Vagina (tissue), 2 donors: Measurements from ENCODE around the gene AGPAT2.

Experiments used
- POLR2A ChIP-seq, 2 donors: fragments of 450-650 bp; IDR thresholded peaks; one replicate each; pipeline ENCODE4 v1.6.1; 2017; ENCODE audit warnings: antibody characterized with exemption in 2 of 2, mild to moderate bottlenecking in 2 of 2, moderate library complexity in 2 of 2
- POLR2AphosphoS5 ChIP-seq, 2 donors: sonication (generic); formaldehyde crosslinking; IDR thresholded peaks; one replicate each; pipeline ENCODE4 v1.9.0; 2017; ENCODE audit warnings: antibody characterized with exemption in 2 of 2, mild to moderate bottlenecking in 2 of 2, low read depth in 1 of 2; ENCODE audit not compliant: insufficient read depth in 1 of 2
- TF ChIP-seq, protein P1 (sequence below), 3 experiments: fragments of 450-650 bp in 2 of 3; fragments of 200-600 bp in 1 of 3; sonication (generic) in 1 of 3; IDR thresholded peaks; one replicate each; pipeline ENCODE4 v1.5.1; 2017 to 2019; ENCODE audit warnings: antibody characterized with exemption in 3 of 3, mild to moderate bottlenecking in 2 of 3, moderate library complexity in 2 of 3

DNA sequence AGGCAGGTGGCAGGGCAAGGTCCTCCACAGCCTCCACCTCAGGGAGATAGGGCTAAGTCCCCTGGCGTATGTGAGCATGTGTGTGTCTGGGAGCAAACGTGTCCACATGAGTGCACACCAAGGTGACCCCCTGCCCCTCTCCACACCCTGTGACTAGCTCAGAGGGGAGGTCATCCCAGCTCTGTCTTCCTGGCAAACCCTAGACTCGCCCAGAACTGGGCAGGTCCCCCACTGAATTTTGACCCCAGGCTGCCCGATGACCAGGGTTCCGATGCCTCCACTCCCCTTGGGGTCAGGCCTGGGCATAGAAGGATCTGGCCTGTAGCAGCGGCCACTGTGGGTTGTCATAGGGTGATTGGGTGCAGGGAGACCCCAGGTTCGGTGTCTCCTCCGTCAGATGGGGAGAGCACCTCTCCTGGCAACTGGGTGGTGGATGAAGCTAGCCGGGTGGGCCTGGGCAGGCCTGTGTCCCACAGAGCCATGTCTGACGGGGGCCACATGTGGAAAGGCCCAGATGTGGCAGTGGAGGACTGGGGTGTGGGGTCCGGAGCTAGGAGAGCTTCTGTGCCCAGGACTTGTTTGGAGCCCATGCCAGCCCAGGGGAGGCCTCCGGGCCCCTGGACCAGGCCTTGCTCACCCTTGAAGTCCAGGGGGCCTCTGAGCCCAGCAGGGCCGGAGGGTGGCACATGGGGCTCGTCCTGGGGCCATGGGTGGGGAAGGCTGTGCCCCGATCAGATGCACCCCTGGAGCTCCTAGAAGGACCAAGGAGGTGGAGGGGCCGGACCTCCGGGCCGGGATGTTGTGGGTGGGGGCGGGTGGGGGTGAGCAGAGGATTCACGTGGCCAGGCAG is 31.3 kb upstream of the AGPAT2 start:
- TF ChIP-seq, protein P1, sequence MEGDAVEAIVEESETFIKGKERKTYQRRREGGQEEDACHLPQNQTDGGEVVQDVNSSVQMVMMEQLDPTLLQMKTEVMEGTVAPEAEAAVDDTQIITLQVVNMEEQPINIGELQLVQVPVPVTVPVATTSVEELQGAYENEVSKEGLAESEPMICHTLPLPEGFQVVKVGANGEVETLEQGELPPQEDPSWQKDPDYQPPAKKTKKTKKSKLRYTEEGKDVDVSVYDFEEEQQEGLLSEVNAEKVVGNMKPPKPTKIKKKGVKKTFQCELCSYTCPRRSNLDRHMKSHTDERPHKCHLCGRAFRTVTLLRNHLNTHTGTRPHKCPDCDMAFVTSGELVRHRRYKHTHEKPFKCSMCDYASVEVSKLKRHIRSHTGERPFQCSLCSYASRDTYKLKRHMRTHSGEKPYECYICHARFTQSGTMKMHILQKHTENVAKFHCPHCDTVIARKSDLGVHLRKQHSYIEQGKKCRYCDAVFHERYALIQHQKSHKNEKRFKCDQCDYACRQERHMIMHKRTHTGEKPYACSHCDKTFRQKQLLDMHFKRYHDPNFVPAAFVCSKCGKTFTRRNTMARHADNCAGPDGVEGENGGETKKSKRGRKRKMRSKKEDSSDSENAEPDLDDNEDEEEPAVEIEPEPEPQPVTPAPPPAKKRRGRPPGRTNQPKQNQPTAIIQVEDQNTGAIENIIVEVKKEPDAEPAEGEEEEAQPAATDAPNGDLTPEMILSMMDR (IDR thresholded peaks at IDR 0.05) = no peak
- TF ChIP-seq POLR2A (IDR thresholded peaks at IDR 0.05) (no peak), POLR2AphosphoS5 (IDR thresholded peaks at IDR 0.05; ENCODE audit: insufficient read depth in 1 of 2, low read depth in 1 of 2) (no peak)
